Vagina (tissue), 2 donors: ENCODE results near the gene DCAF8.

Source experiments
- CTCF ChIP-seq, 3 experiments: fragments of 450-650 bp in 2 of 3; fragments of 200-600 bp in 1 of 3; sonication (generic) in 1 of 3; IDR thresholded peaks; one replicate each; pipeline ENCODE4 v1.5.1; 2017 to 2019; ENCODE audit warnings: antibody characterized with exemption in 3 of 3, mild to moderate bottlenecking in 2 of 3, moderate library complexity in 2 of 3
- POLR2A ChIP-seq, 2 donors: fragments of 450-650 bp; IDR thresholded peaks; one replicate each; pipeline ENCODE4 v1.6.1; 2017; ENCODE audit warnings: antibody characterized with exemption in 2 of 2, mild to moderate bottlenecking in 2 of 2, moderate library complexity in 2 of 2

GRCh38 chr1:160245434-160245833, 16.9 kb downstream of the DCAF8 start:
- TF ChIP-seq CTCF (IDR thresholded peaks at IDR 0.05) (no peak), POLR2A (IDR thresholded peaks at IDR 0.05) (no peak)
